ENCODE results near the gene SUMO4. TPM values are rescaled to one million over a fixed set of nuclear protein-coding genes. Genes with fewer than 3 reads are reported as not detected.

SUMO4 gene
- total and polyA plus RNA-seq, 2 of the 8 experiments (the other 6 are each of a cell fraction or from before 2014, with no cell fraction given), result 0.09 to 1.3 TPM

DNA sequence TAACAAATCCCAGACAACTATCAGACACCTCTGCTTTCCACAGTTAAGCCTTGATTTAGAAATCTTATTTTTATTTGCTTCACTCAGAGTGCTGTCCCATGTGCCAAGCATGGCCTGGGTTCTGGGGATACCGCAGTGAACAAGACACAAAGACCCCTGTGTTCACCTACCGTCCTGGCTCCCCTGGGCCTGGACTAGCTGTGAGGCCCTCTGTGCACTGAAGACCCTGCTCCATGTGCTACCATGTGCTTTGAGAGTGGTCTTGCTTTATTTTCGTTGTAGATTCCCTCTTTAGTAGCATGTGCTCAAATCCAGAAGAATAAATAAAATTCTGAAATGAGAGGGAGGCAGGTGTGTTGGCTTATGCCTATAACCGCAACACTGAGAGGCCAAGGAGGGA lies 22.5 kb downstream of the SUMO4 start:
- H3K27me3 ChIP-seq (replicated peaks in 1 of 4; ENCODE audit: control insufficient read depth in 3 of 4, extremely low read depth in 1 of 4, insufficient read depth in 3 of 4, low read length in 3 of 4), result no peaks in the 10 kb centered on the region
- no peak overlapping the region for H2AK5ac ChIP-seq (ENCODE audit: low read depth, low read length)
- DNase-seq (ENCODE audit: low read depth in 1 of 2, low spot score in 2 of 2), result no peak
- no peak overlapping the region for H4K91ac ChIP-seq (replicated peaks; ENCODE audit: insufficient read length, low read length)
- H3K4me3 ChIP-seq (ENCODE audit: extremely low read depth in 1 of 4, insufficient read depth in 2 of 4, low read depth in 3 of 4, low read length in 4 of 4), result no peak overlapping the region
- no peak overlapping the region for H4K8ac ChIP-seq (ENCODE audit: extremely low read depth, insufficient read depth, low read length)
- H2BK120ac ChIP-seq (replicated peaks; ENCODE audit: low read depth, low read length), result no peak overlapping the region
- H3K79me2 ChIP-seq (ENCODE audit: control insufficient read depth in 1 of 2, insufficient read depth in 2 of 2, low read length in 2 of 2), result no peaks in the 10 kb centered on the region
- no peak overlapping the region for H3K4ac ChIP-seq (replicated peaks; ENCODE audit: insufficient read length, low read depth, low read length)
- ChIA-PET POLR2A (ENCODE audit: partially characterized antibody) (no interaction called here), CTCF (ENCODE audit: partially characterized antibody) (interaction anchor here (1.9 kb wide), 1 partner anchor 9 kb away, joined by 11 read pairs; no protein-coding TSS in a partner anchor)
- no peak overlapping the region for H2BK5ac ChIP-seq (ENCODE audit: low read depth, low read length)
- no peak overlapping the region for H3K4me2 ChIP-seq (ENCODE audit: insufficient read depth in 1 of 2, low read depth in 2 of 2, low read length in 2 of 2)
- H2BK20ac ChIP-seq (ENCODE audit: low read length), result no peak overlapping the region
- H2BK15ac ChIP-seq (ENCODE audit: low read length), result no peak overlapping the region
- no peak overlapping the region for H2BK12ac ChIP-seq (ENCODE audit: low read depth, low read length)
- H3K23ac ChIP-seq (ENCODE audit: insufficient read length), result no peak overlapping the region
- no peaks in the 10 kb centered on the region for H3K36me3 ChIP-seq (ENCODE audit: control insufficient read depth in 2 of 4, insufficient read depth in 4 of 4, low read length in 3 of 4)
- no peak overlapping the region for H3K14ac ChIP-seq (ENCODE audit: insufficient read length)
- no peak overlapping the region for H4K5ac ChIP-seq (ENCODE audit: insufficient read length, low read depth, low read length)
- no peaks in the 10 kb centered on the region for H3K23me2 ChIP-seq (ENCODE audit: low read depth, low read length)
- no peaks in the 10 kb centered on the region for H3K79me1 ChIP-seq (ENCODE audit: low read depth, low read length)
- no peaks in the 10 kb centered on the region for H3K9me3 ChIP-seq (ENCODE audit: insufficient read depth in 2 of 2, low read depth in 1 of 2, low read length in 1 of 2)
- no peaks in the 10 kb centered on the region for H4K20me1 ChIP-seq (replicated peaks in 1 of 2; ENCODE audit: control insufficient read depth in 1 of 2, insufficient read depth in 2 of 2, low read length in 2 of 2)
- no peak for FAIRE-seq
- no peak overlapping the region for H3K56ac ChIP-seq (replicated peaks; ENCODE audit: insufficient read length, low read depth, low read length)
- H3K27ac ChIP-seq (ENCODE audit: low read depth, low read length), result no peak overlapping the region
- WGBS, 2 experiments (ENCODE audit: extremely low coverage in 1 of 2, insufficient coverage in 1 of 2, insufficient read length in 1 of 2, insufficient replicate concordance in 2 of 2, low coverage in 1 of 2, low lambda C conversion rate in 2 of 2, missing lambda C conversion rate in 1 of 2), result 93% methylated on average over 4 of the region's 4 CpGs; no CpG with 5 or more reads in 1 of the 2 experiments
- H3K9ac ChIP-seq (replicated peaks in 1 of 4; ENCODE audit: extremely low read depth in 1 of 4, low read depth in 3 of 4, low read length in 3 of 4), result no peak overlapping the region
- H2AFZ ChIP-seq (ENCODE audit: low read length), result no peak overlapping the region
- H3K18ac ChIP-seq (ENCODE audit: extremely low read depth, low read length), result no peak overlapping the region
- peaks cover 3 to 6% (median 5%) of the 10 kb centered on the region in 4 experiments; a peak in 6 of 7 replicates for H3K4me1 ChIP-seq (replicated peaks in 1 of 4; ENCODE audit: control insufficient read depth in 3 of 4, insufficient read depth in 4 of 4, low read length in 3 of 4)
- TF ChIP-seq HDAC2 (IDR thresholded peaks at IDR 0.05; ENCODE audit: borderline replicate concordance in 1 of 2, low read depth in 2 of 2, low read length in 2 of 2) (no peak), RXRA (IDR thresholded peaks at IDR 0.05; ENCODE audit: insufficient read depth, low read depth, low read length) (no peak), SP1 (IDR thresholded peaks at IDR 0.05; ENCODE audit: low read depth, low read length) (no peak), SIRT6 (IDR thresholded peaks at IDR 0.05; ENCODE audit: low read length) (no peak), EP300 (IDR thresholded peaks at IDR 0.05; ENCODE audit: borderline replicate concordance in 1 of 2, low read depth in 2 of 2, low read length in 2 of 2) (no peak), CTBP2 (IDR thresholded peaks at IDR 0.05; ENCODE audit: borderline replicate concordance, insufficient read depth, insufficient read length, low read length) (no peak), JUN (IDR thresholded peaks at IDR 0.05; ENCODE audit: low read depth, low read length) (no peak), RFX5 (IDR thresholded peaks at IDR 0.05; ENCODE audit: borderline replicate concordance, low read depth, low read length) (no peak), CHD1 (IDR thresholded peaks at IDR 0.05; ENCODE audit: low read depth, low read length) (no peak), NRF1 (IDR thresholded peaks at IDR 0.05; ENCODE audit: low read depth, low read length) (no peak), KDM4A (IDR thresholded peaks at IDR 0.05; ENCODE audit: low read depth, low read length, severe bottlenecking) (no peak), FOSL1 (IDR thresholded peaks at IDR 0.05; ENCODE audit: insufficient read depth, low read depth, low read length) (no peak), KDM1A (IDR thresholded peaks at IDR 0.05; ENCODE audit: borderline replicate concordance, low read length) (no peak)
- TF ChIP-seq, protein P1, sequence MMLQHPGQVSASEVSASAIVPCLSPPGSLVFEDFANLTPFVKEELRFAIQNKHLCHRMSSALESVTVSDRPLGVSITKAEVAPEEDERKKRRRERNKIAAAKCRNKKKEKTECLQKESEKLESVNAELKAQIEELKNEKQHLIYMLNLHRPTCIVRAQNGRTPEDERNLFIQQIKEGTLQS (IDR thresholded peaks at IDR 0.05; ENCODE audit: insufficient read depth, low read depth, low read length), result no peak

Measured in H1 (cell line).